Prostate gland (tissue), 2 donors: ENCODE data around the gene NCOR2. TPM values are rescaled to one million over a fixed set of nuclear protein-coding genes. Genes with fewer than 3 reads are reported as not detected.

Experiments used
- DNase-seq: peaks from one replicate; pipeline ENCODE4 v3.0.0-alpha.2; 2019; ENCODE audit warnings: low spot score
- H3K27ac ChIP-seq, 2 donors: fragments of 200-600 bp; sonication (generic); 2 replicates each; pipeline ENCODE4 v1.5.1; 2017 to 2019
- H3K27me3 ChIP-seq: fragments of 200-600 bp; sonication (generic); replicated peaks from 2 replicates; pipeline ENCODE4 v1.5.1; 2019; ENCODE audit not compliant: insufficient read depth
- H3K36me3 ChIP-seq, 2 donors: fragments of 200-600 bp; sonication (generic); 1 replicate in 1 of 2; 2 replicates in 1 of 2; pipeline versions ENCODE4 v1.5.1 to v1.8.1; 2017 to 2019
- H3K4me1 ChIP-seq: fragments of 200-600 bp; sonication (generic); replicated peaks from 2 replicates; pipeline ENCODE4 v1.5.1; 2019
- H3K4me3 ChIP-seq, 2 donors: fragments of 200-600 bp; sonication (generic); 2 replicates each; pipeline ENCODE4 v1.5.1; 2017 to 2019
- H3K9me3 ChIP-seq: fragments of 200-600 bp; sonication (generic); 2 replicates; pipeline ENCODE4 v1.5.1; 2017
- CTCF ChIP-seq, 4 experiments: fragments of 200-600 bp in 2 of 4; fragments of 450-650 bp in 2 of 4; sonication (generic) in 2 of 4; IDR thresholded peaks; 1 replicate in 3 of 4; 2 replicates in 1 of 4; pipeline ENCODE4 v1.5.1; 2016 to 2019; ENCODE audit warnings: antibody characterized with exemption in 4 of 4, mild to moderate bottlenecking in 2 of 4, moderate library complexity in 2 of 4
- POLR2A ChIP-seq: fragments of 450-650 bp; IDR thresholded peaks from one replicate; pipeline ENCODE4 v1.6.1; 2016; ENCODE audit warnings: antibody characterized with exemption, mild to moderate bottlenecking
- POLR2AphosphoS5 ChIP-seq: sonication (generic); formaldehyde crosslinking; IDR thresholded peaks from one replicate; pipeline ENCODE4 v1.6.1; 2017; ENCODE audit warnings: antibody characterized with exemption
- WGBS: methylation state at CpG from one replicate; pipeline ENCODE4 v1.1.5; 2018; 5-methylcytosine and 5-hydroxymethylcytosine counted together
- intact Hi-C: fragments of 100-400 bp; cut with DNase I; formaldehyde crosslinking; loops from one replicate; pipeline ENCODE4 v1.14.2; 2022
- total RNA-seq, 2 donors: library from RNA; depleted of rRNA; stranded (reverse); fragments of >200 nt; gene quantifications; one replicate each; pipeline ENCODE4 v1.1.0, GENCODE V29; 2016

NCOR2 gene
- total RNA-seq, 2 donors from 2014 or later: 184 to 306 TPM

GRCh38 chr12:124554429-124555029 is 12.9 kb downstream of the NCOR2 start:
- Histone ChIP-seq H3K4me3 (no peak overlapping the region), H3K27ac (peak overlapping the region; percentile 19 to 56), H3K4me1 (peaks cover 41% of the 10 kb centered on the region), H3K27me3 (no peaks in the 10 kb centered on the region), H3K36me3 (no peaks in the 10 kb centered on the region), H3K9me3 (no peaks in the 10 kb centered on the region)
- DNase-seq: no peak
- TF ChIP-seq CTCF (IDR thresholded peaks at IDR 0.05): no peak
- no peak for TF ChIP-seq POLR2AphosphoS5
- TF ChIP-seq POLR2A: no peak
- intact Hi-C loops: no loop called here
- WGBS: 72% methylated on average over 25 of the region's 26 CpGs

- Histone ChIP-seq H3K4me3 (no peak overlapping the region), H3K9me3 (no peaks in the 10 kb centered on the region), H3K4me1 (peaks cover 44% of the 10 kb centered on the region), H3K27me3 (no peaks in the 10 kb centered on the region), H3K36me3 (no peaks in the 10 kb centered on the region), H3K27ac (peak overlapping the region; percentile 19 to 56)
- WGBS: 60% methylated on average over 13 of the region's 18 CpGs
- intact Hi-C loops: no loop called here
- DNase-seq: no peak
- TF ChIP-seq POLR2AphosphoS5 (no peak), CTCF (IDR thresholded peaks at IDR 0.05) (no peak), POLR2A (no peak)
These were observed 13.5 kb downstream of the NCOR2 start for GRCh38 chr12:124553862-124554428.

GRCh38 chr12:124551268-124552144 is 15.9 kb downstream of the NCOR2 start:
- Histone ChIP-seq H3K27me3 (no peaks in the 10 kb centered on the region), H3K4me3 (no peak overlapping the region), H3K9me3 (no peaks in the 10 kb centered on the region), H3K4me1 (peaks cover 34% of the 10 kb centered on the region), H3K36me3 (no peaks in the 10 kb centered on the region), H3K27ac (peak overlapping the region; percentile 70 to 83)
- WGBS: 12% methylated on average over 25 of the region's 25 CpGs
- intact Hi-C loops: no loop called here
- DNase-seq: peak; percentile 81
- TF ChIP-seq POLR2A: no peak
- peak; percentile 72 for TF ChIP-seq POLR2AphosphoS5

GRCh38 chr12:124550123-124551089 is 17.0 kb downstream of the NCOR2 start:
- H3K4me1 ChIP-seq: peaks cover 34% of the 10 kb centered on the region
- H3K27me3 ChIP-seq: no peaks in the 10 kb centered on the region
- WGBS: 19% methylated on average over 9 of the region's 11 CpGs
- intact Hi-C loops: no loop called here
- no peak for DNase-seq
- H3K27ac ChIP-seq: peak overlapping the region; percentile 70 to 83
- H3K4me3 ChIP-seq: no peak overlapping the region
- H3K9me3 ChIP-seq: no peaks in the 10 kb centered on the region
- TF ChIP-seq POLR2AphosphoS5 (peak; percentile 25), POLR2A (peak; percentile 17), CTCF (IDR thresholded peaks at IDR 0.05) (no peak)
- H3K36me3 ChIP-seq: no peaks in the 10 kb centered on the region
